Stimulated activated CD4-positive, alpha-beta T cell treated with anti-CD3 and anti-CD28 coated beads, Interleukin-1b, Interleukin-23, amount 100 ng/mL, for 1 hour (primary cell): ENCODE results near the gene TOGARAM1.

ENCODE experiments used
- DNase-seq, 2 donors: peaks; one replicate each; pipeline ENCODE4 v3.0.0-alpha.2; 2020; ENCODE audit warnings: low read depth in 2 of 2

The TOGARAM1 gene

DNA sequence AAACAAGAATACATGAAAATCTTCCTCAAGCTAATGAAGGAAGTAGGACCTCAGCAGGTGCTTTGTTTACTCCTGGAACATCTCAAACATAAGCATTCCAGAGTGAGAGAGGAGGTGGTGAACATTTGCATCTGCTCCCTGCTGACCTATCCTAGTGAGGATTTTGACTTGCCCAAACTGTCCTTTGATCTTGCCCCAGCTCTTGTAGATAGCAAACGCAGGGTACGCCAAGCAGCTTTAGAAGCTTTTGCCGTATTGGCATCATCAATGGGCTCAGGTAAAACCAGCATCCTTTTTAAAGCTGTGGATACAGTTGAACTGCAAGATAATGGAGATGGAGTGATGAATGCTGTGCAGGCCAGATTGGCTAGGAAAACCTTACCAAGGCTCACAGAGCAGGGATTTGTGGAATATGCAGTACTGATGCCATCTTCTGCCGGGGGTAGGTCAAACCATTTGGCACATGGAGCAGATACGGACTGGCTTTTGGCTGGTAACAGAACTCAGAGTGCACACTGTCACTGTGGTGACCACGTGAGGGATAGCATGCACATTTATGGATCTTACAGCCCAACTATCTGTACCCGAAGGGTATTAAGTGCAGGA is 1.9 kb downstream of the TOGARAM1 start:
- no peak for DNase-seq

GRCh38 chr14:44966601-44967336 is 4.8 kb downstream of the TOGARAM1 start:
- no peak for DNase-seq

DNA sequence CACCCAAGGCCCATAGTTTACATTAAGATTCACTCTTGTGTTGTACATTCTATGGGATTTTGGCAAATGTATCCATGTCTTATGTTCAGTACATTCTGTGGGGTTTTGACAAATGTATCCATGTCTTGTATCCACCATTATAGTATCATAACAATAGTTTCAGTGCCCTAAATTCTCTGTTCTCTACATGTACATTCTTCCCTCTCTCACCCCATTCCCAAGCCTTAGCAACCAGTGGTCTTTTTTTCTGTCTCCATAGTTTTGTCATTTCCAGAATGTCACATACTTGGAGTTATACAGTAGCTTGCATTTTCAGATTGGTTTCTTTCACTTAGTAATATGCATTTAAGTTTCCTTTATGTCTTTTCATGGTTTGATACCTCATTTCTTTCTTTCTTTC is 6.7 kb downstream of the TOGARAM1 start:
- no peak for DNase-seq

GRCh38 chr14:44970907-44971306 is 8.9 kb downstream of the TOGARAM1 start:
- DNase-seq, result no peak

- DNase-seq, result no peak
These were observed 9.5 kb downstream of the TOGARAM1 start for GRCh38 chr14:44971459-44971858.

DNA sequence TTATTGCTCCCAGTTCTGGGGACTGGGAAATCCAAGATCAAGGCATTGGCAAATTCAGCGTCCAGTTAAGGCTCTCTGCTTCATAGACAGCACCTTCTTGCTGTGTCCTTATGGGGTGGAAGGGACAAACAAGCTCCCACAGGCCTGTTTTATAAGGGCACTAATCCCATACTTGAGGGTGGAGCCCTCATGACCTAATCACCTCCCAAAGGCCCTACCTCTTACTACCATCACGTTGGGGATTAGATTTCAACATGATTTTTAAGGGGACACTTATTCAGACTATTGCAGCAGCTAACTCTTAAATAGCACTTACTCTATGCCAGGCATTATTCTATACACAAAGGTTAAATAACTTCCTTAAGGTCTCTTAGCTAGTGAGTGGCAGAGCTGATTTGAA is 17.3 kb downstream of the TOGARAM1 start:
- no peak for DNase-seq

DNA sequence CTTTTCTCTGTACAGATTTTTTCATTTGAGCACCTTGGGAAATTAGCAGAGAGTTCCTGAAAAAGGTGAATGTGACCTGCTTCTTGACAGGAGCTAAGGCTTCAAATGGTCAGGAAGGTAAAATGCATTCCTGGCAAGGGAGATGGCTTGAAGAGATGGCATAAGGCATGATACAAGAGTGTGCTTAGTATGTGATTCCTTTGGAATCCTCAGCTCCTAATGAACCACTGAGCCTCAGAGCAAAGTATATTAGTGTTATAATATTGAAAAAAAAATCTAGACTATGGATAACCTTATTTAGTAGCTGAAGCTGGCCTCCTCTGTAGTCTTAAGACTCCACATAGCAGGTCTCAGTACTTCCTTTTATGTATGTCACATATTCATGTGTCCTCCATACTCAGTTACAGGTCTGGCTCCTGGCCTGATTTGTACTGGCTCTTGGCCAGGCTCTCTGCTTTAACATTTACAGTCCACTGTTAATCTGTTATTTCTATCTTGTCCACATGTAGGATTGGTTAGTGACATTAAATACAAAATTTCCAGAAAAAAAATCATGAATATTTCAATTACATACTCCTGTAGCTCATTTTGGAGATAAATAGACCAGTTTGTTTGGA is 17.9 kb downstream of the TOGARAM1 start:
- no peak for DNase-seq

DNA sequence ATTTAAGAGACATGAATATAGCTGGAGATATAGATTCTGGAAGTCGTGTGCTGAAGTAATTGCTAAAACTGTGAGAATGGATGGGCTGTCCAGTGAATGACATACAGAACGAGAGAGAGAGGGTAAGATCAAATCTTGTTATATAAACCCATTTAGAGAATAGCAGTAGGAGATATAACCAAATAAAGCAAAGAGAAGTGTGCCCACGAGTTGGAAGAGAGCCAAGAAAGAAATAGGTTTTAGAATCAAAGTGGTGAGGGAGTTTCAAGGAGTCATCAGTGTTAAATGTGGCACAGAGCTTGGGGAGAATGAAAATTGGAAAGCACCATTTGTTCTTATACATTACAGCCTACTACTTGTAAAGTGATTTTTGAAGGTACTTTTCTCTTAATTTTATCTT is 19.2 kb downstream of the TOGARAM1 start:
- DNase-seq, result no peak

DNA sequence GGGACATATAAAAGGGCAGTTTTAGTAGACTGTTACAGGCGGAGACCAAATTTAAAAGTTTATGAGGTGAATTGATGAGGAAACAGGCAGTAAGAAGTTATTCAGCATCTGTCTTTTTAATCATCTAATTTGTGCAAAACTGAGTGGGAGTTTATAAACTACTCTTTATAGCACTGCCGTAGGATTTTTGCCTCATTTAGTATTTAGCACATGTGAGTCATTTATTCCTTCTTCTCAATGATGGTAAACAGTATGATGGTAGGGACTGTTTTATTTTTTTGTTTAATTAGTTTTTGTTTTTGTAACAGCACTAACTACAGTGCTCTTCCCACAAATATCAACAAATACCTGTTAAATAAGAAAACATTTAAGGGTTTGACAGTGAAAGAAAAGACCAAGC is 20.6 kb downstream of the TOGARAM1 start:
- DNase-seq, result no peak

DNA sequence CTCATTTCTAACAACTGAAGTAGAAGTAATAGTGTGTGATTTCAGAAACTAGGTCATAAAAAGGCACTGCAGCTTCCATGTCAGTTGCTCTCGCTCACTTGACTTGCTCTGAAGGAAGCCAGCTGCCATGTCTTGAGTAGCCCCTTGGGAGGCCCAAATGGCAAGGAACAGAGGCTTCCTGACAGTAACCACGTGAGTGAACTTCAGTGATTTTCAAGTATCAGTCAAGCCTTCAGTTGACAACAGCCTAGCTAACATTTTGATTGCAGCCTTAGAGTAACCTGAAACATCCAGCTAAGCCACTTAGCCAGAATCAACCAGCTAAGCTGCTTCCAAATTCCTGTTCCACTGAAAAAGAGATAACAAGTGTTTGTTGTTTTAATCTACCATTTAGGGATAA is 26.7 kb downstream of the TOGARAM1 start:
- DNase-seq, result no peak

GRCh38 chr14:44989497-44990440 is 27.8 kb downstream of the TOGARAM1 start:
- DNase-seq, result no peak

DNA sequence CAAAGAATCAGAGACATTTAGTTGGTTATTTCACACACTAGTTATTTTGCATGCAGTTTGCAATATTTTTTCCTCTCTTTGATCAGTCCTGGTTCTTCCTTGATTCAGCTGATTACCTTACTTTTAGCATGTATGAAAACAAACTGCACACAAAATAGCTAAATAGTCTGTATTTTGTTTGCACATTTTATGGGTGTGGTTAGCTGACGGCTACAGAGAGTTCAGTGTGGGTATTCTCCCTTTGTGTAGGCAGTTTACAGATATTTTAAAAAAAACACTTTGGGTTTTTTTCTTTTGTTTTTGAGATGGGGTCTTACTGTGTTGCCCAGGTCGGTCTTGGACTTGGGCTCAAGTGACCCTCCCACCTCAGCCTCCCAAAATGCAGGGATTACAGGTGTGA is 28.5 kb downstream of the TOGARAM1 start:
- no peak for DNase-seq

DNA sequence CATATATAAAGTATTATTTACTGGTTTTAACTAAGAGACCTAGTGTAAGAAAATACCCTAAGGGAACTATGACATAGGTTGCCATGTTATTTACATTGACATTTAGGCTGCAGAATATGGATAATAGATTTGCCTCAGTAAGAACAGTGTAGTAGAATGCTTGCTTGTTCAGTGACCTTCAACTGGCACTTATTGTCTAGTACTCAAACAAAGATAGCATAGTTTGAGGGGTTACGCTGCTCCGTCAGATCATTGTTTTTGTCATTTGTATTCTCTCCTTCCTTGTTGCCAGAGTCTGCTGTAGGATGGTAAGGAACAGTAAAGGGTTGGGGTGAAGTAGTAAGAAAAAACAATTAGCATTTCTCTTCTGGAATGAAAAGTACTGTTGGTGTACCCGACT is 33.2 kb downstream of the TOGARAM1 start:
- DNase-seq, result no peak

GRCh38 chr14:44995770-44996294 is 33.8 kb downstream of the TOGARAM1 start:
- DNase-seq, result no peak

DNA sequence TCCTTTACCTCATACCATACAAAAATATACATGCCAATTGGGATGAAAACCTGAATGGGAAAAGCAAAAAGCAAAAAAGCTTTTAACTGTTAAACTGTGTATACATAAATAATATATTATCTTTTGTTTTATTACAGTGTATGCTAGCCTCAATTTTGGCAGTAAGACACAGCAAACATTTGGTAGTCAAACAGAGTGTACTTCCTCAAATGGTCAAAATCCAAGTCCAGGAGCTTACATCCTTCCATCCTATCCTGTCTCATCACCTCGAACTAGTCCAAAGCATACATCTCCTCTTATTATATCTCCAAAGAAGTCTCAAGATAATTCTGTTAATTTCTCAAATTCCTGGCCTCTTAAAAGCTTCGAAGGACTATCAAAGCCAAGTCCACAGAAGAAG is 41.9 kb downstream of the TOGARAM1 start:
- no peak for DNase-seq

GRCh38 chr14:45015133-45015532 is 53.1 kb downstream of the TOGARAM1 start:
- no peak for DNase-seq

DNA sequence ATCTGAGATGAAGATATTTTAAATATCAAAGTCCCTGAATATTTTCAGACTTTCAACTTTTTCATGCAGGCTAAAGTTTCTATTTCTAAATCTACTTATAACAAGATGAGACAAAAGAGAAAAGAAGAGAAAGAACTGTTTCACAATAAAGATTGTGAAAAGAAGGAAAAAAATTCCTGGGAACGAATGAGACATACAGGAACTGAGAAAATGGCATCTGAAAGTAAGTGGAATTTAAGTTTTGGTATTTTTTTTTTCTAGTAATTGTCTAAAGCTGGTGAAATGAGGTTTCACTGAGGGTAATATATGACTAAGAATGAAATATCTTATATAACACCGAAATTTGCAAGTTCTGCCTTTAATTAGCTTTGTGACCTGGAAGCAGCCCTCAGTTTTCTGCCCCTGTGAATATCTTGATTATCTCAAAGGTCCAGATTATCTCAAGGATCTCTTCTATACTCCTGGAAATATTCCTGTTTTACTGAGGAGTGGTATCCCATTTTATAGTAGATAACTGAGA is 66.2 kb downstream of the TOGARAM1 start:
- no peak for DNase-seq

GRCh38 chr14:45034730-45035129 is 72.7 kb downstream of the TOGARAM1 start:
- no peak for DNase-seq

- no peak for DNase-seq
These were observed 76.3 kb downstream of the TOGARAM1 start for GRCh38 chr14:45038256-45038655.

GRCh38 chr14:45038865-45039264 is 76.9 kb downstream of the TOGARAM1 start:
- DNase-seq, result no peak

DNA sequence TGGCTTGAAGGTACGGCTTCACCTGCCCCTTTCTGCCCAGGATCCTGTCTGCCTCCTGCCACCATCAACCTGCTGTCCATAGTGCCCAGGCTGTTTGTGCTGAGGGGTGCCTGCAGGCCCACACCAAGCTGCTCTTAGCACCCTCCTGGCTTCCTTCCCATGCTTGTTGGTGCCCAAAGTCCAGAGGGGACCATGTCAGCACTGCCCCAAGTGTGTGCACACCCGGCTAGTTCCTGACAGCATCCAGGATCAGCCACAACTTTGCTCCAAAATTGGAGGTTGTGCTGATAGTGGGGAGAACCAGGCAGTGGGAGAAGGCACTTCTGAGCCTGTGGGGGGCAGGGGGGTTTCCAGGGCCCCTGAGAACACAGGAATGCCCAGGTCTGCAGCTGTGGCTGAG is 77.4 kb downstream of the TOGARAM1 start:
- no peak for DNase-seq

- no peak for DNase-seq
These were observed 79.7 kb downstream of the TOGARAM1 start for GRCh38 chr14:45041641-45042040.
